Fibroblast of lung (primary cell): ENCODE measurements around the gene COL11A2. TPM values are rescaled to one million over a fixed set of nuclear protein-coding genes. Genes with fewer than 3 reads are reported as not detected.

Experiments
- DNase-seq, 2 donors: peaks; one replicate each; pipeline versions ENCODE4 v3.0.0 to v3.0.0-alpha.2; 2010; ENCODE audit warnings: low read depth in 2 of 2
- H2AFZ ChIP-seq: 2 replicates; pipeline ENCODE4 v1.5.1; 2012; ENCODE audit warnings: low read length, control low read depth, inconsistent platforms
- H3K27ac ChIP-seq: 2 replicates; pipeline ENCODE4 v1.5.1; 2011; ENCODE audit warnings: low read length, control low read depth; ENCODE audit not compliant: insufficient read depth
- H3K27me3 ChIP-seq: 2 replicates; pipeline ENCODE4 v1.5.1; 2011; ENCODE audit warnings: mild to moderate bottlenecking, low read length; ENCODE audit not compliant: control insufficient read depth, insufficient read depth
- H3K36me3 ChIP-seq: 2 replicates; pipeline ENCODE4 v1.5.1; 2011; ENCODE audit warnings: low read length; ENCODE audit not compliant: control insufficient read depth, insufficient read depth
- H3K4me1 ChIP-seq: 2 replicates; pipeline ENCODE4 v1.5.1; 2011; ENCODE audit warnings: low read length; ENCODE audit not compliant: control insufficient read depth, insufficient read depth; ENCODE audit errors: extremely low read depth
- H3K4me2 ChIP-seq: 2 replicates; pipeline ENCODE4 v1.5.1; 2011; ENCODE audit warnings: low read length, control low read depth; ENCODE audit not compliant: insufficient read depth; ENCODE audit errors: extremely low read depth
- H3K4me3 ChIP-seq, 4 experiments: fragments of 200-600 bp in 1 of 4; sonication (generic) in 1 of 4; replicated peaks in 1 of 4; 2 replicates each; pipeline ENCODE4 v1.5.1; 2011 to 2016; ENCODE audit warnings: low read length in 4 of 4, low read depth in 3 of 4, mild to moderate bottlenecking in 3 of 4, control low read depth in 2 of 4, inconsistent platforms in 1 of 4, mixed read lengths in 1 of 4; ENCODE audit not compliant: insufficient read depth in 1 of 4; ENCODE audit errors: control extremely low read depth in 1 of 4
- H3K79me2 ChIP-seq: 2 replicates; pipeline ENCODE4 v1.5.1; 2012; ENCODE audit warnings: mild to moderate bottlenecking, low read length, inconsistent platforms; ENCODE audit not compliant: control insufficient read depth, insufficient read depth
- H3K9ac ChIP-seq: 2 replicates; pipeline ENCODE4 v1.5.1; 2011; ENCODE audit warnings: mild to moderate bottlenecking, low read length, control low read depth; ENCODE audit not compliant: insufficient read depth
- H3K9me3 ChIP-seq: 2 replicates; pipeline ENCODE4 v1.5.1; 2012; ENCODE audit warnings: low read depth, low read length; ENCODE audit not compliant: control insufficient read depth, insufficient read depth
- H4K20me1 ChIP-seq: 2 replicates; pipeline ENCODE4 v1.5.1; 2011; ENCODE audit warnings: low read length; ENCODE audit not compliant: control insufficient read depth, insufficient read depth; ENCODE audit errors: extremely low read depth
- EZH2 ChIP-seq: IDR thresholded peaks from 2 replicates; pipeline ENCODE4 v1.5.1; 2012; ENCODE audit warnings: low read length, control low read depth, mild to moderate bottlenecking; ENCODE audit errors: missing control alignments
- polyA plus RNA-seq, 2 donors: library from polyadenylated mRNA; depleted of rRNA in 1 of 2; stranded (reverse) in 1 of 2; unstranded in 1 of 2; fragments of >200 nt; gene quantifications; 2 replicates each; pipeline ENCODE4 v1.2.1, GENCODE V29; 2011 to 2012; ENCODE audit warnings: missing spikeins in 1 of 2
- total RNA-seq: library from RNA; depleted of rRNA; stranded (reverse); fragments of >200 nt; gene quantifications from 2 replicates; pipeline ENCODE4 v1.2.1, GENCODE V29; 2014
- TF ChIP-seq, protein P1 (sequence below), 2 donors: IDR thresholded peaks in 1 of 2; conservative IDR thresholded peaks in 1 of 2; 1 replicate in 1 of 2; 2 replicates in 1 of 2; pipeline ENCODE4 v1.5.1; 2011 to 2012; ENCODE audit warnings: low read length in 2 of 2, control low read depth in 1 of 2, inconsistent platforms in 1 of 2, low read depth in 1 of 2, mild to moderate bottlenecking in 1 of 2

COL11A2 gene
- total and polyA plus RNA-seq, 2 donors (not counting 1 experiment from before 2014, with no cell fraction given) = 0.17 TPM

DNA sequence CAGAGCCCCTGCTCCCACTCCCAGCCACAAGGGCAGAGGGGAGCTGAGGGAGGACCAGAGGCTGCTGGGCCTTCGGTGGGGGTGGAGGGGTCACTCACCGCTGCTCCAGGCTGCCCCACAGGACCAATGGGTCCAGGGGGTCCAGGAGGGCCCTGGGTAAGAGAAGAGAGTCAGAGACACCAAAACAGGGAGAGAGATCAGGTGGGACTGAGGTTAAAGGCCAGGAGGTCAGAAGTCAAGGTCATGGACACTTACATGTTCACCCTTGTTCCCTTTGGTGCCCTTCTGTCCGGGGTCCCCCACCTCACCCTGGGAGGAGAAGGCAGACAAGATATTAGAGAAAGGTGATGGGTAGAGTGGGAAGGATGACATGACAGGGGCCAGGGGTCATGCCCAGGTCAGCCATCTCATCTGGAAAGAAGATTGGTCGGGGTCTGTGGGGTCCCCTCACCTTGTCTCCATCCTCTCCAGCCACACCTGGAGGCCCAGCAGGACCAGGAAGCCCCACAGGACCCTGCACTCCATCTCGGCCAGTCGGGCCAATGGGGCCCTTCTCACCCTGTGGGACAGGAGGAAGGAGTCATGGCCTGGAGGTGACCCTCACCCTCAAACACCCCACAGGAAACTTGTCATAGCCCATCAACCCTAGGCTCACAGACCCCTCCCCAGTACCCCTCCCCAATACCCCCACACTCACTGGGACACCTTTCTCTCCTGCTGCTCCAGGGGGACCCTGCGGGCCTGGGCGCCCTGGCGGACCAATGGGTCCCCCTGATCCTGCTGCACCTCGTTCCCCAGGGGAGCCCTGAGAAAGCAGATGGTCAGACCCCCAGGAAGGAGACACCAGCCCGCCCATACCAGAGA, 21.0 kb downstream of the COL11A2 start:
- TF ChIP-seq, protein P1, sequence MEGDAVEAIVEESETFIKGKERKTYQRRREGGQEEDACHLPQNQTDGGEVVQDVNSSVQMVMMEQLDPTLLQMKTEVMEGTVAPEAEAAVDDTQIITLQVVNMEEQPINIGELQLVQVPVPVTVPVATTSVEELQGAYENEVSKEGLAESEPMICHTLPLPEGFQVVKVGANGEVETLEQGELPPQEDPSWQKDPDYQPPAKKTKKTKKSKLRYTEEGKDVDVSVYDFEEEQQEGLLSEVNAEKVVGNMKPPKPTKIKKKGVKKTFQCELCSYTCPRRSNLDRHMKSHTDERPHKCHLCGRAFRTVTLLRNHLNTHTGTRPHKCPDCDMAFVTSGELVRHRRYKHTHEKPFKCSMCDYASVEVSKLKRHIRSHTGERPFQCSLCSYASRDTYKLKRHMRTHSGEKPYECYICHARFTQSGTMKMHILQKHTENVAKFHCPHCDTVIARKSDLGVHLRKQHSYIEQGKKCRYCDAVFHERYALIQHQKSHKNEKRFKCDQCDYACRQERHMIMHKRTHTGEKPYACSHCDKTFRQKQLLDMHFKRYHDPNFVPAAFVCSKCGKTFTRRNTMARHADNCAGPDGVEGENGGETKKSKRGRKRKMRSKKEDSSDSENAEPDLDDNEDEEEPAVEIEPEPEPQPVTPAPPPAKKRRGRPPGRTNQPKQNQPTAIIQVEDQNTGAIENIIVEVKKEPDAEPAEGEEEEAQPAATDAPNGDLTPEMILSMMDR (conservative IDR thresholded peaks at IDR 0.05 in 1 of 2, IDR thresholded peaks at IDR 0.05 in 1 of 2; ENCODE audit: low read depth in 1 of 2, low read length in 2 of 2) = no peak
- no peak for TF ChIP-seq EZH2
- no peak for DNase-seq
- Histone ChIP-seq H3K4me1 (no peaks in the 10 kb centered on the region), H2AFZ (no peak overlapping the region), H4K20me1 (no peaks in the 10 kb centered on the region), H3K9ac (no peak overlapping the region), H3K4me2 (no peak overlapping the region), H3K27me3 (no peaks in the 10 kb centered on the region), H3K36me3 (no peaks in the 10 kb centered on the region), H3K4me3 (no peak overlapping the region), H3K79me2 (no peaks in the 10 kb centered on the region), H3K27ac (no peak overlapping the region), H3K9me3 (no peaks in the 10 kb centered on the region)

DNA sequence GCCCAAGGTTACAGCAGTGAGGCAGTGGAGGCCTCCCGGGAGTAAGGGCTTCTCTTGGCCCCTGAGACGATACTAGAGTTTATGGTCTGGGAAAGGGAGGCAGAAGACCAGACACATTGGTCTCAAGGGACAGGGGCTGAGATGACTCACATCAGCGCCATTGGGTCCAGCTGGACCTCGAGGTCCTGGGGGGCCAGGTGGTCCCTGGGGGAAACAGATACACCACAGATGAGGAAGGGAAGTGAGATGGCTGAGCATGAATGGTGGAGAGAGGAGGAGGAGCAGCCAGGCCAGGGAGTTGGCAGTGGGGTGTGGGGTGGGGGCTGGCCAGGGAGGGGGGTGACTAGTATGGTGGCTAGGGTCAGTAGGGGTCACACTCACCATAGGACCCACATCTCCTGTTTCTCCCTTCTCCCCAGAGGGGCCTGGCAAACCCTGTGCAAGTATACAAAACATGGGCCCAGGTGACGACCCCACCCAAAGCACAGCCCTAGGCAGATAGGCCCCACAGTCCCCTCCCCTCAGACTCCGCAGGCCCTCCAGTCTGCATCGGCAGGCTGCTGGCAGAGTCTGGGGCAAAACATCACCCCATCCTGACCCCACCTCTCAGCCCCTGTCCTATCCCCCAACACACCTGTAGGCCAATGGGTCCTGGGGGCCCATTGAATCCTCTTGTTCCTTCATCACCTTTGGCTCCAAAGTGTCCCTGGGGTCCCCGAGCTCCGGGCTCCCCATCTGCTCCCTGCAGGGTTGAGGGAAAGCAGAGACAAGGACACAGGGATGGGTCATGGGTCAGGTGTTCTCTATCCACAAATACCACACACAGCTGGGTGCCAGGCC, 21.9 kb downstream of the COL11A2 start:
- Histone ChIP-seq H3K36me3 (no peaks in the 10 kb centered on the region), H2AFZ (no peak overlapping the region), H3K4me2 (no peak overlapping the region), H4K20me1 (no peaks in the 10 kb centered on the region), H3K27me3 (no peaks in the 10 kb centered on the region), H3K9ac (no peak overlapping the region), H3K27ac (no peak overlapping the region), H3K4me1 (no peaks in the 10 kb centered on the region), H3K4me3 (no peak overlapping the region), H3K9me3 (no peaks in the 10 kb centered on the region), H3K79me2 (no peaks in the 10 kb centered on the region)
- DNase-seq = no peak
- TF ChIP-seq EZH2 = no peak
- TF ChIP-seq, protein P1 (conservative IDR thresholded peaks at IDR 0.05 in 1 of 2, IDR thresholded peaks at IDR 0.05 in 1 of 2; ENCODE audit: low read depth in 1 of 2, low read length in 2 of 2) = no peak
